Measurements from ENCODE around the gene ELMOD3. TPM values are rescaled to one million over a fixed set of nuclear protein-coding genes. Genes with fewer than 3 reads are reported as not detected.
A peak's percentile ranks its signal among the peaks of the same experiment; 100 is the strongest.
"Not testable (repeated sequence)": the region's sequence is repeated elsewhere in the genome, so short reads cannot be mapped to it uniquely, and the experiment has no call there.

The ELMOD3 gene
- total RNA-seq, 1 experiment from 2014 or later, result 9.7 TPM

DNA sequence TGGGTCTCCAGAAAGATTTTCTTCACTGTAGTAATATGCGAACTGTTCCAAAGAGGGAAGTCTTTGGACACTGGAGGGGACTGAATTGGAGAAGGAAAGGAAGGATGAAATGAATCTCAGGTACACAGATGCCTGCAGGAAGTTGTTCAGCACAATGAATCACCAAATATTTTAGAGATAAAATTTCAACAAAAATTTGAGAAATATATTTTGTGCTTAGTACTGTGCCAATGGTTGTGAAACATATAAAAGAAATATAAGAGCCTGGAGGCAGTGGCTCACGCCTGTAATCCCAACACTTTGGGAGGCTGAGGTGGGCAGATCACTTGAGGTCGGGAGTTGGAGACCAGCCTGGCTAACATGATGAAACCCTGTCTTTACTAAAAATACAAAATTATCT lies 3.2 kb downstream of the ELMOD3 start (continued):
- no peak for TF ChIP-seq NR3C1 (CRISPR knock-in tag; conservative IDR thresholded peaks at IDR 0.05; ENCODE audit: low read depth)

- H3K36me3 Mint-ChIP-seq, result peaks cover 20% of the 10 kb centered on the region
- DNase-seq (ENCODE audit: low spot score); POLR2A ChIA-PET; H3K4me1 Mint-ChIP-seq; H3K9me3 Mint-ChIP-seq; H3K27me3 Mint-ChIP-seq (ENCODE audit: low read depth); ATAC-seq; H3K27ac Mint-ChIP-seq; H3K4me3 Mint-ChIP-seq: not testable (repeated sequence)
- CTCF ChIA-PET, result interaction anchor here (1.7 kb wide), 1 partner anchor 189 kb away, joined by 5 read pairs; no protein-coding TSS in a partner anchor
These were observed 8.3 kb downstream of the ELMOD3 start for GRCh38 chr2:85362653-85363387.

GRCh38 chr2:85367180-85367579 lies 12.6 kb downstream of the ELMOD3 start:
- H3K27ac Mint-ChIP-seq, result no peak overlapping the region
- ATAC-seq (peak; percentile 57), DNase-seq (ENCODE audit: low spot score) (no peak)
- TF ChIP-seq ZNF317 (CRISPR knock-in tag; IDR thresholded peaks at IDR 0.05; ENCODE audit: borderline replicate concordance, low read depth) (no peak), ZNF396 (CRISPR knock-in tag; IDR thresholded peaks at IDR 0.05; ENCODE audit: borderline replicate concordance) (no peak), ZNF532 (CRISPR knock-in tag; IDR thresholded peaks at IDR 0.05; ENCODE audit: borderline replicate concordance) (no peak)
- TF ChIP-seq, protein P1, sequence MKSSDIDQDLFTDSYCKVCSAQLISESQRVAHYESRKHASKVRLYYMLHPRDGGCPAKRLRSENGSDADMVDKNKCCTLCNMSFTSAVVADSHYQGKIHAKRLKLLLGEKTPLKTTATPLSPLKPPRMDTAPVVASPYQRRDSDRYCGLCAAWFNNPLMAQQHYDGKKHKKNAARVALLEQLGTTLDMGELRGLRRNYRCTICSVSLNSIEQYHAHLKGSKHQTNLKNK (CRISPR knock-in tag; IDR thresholded peaks at IDR 0.05), result no peak
- H3K9me3 Mint-ChIP-seq, result peaks cover 6% of the 10 kb centered on the region
- no peak overlapping the region for H3K4me3 Mint-ChIP-seq
- no peaks in the 10 kb centered on the region for H3K27me3 Mint-ChIP-seq (ENCODE audit: low read depth)
- ChIA-PET CTCF (interaction anchor here (1.0 kb wide), 1 partner anchor 13 kb away, joined by 3 read pairs; the partner anchor contains the start of genes ELMOD3 and RETSAT), POLR2A (interaction anchor here (0.6 kb wide), 1 partner anchor 194 kb away, joined by 3 read pairs; no protein-coding TSS in a partner anchor)
- H3K36me3 Mint-ChIP-seq, result peaks cover 8% of the 10 kb centered on the region
- H3K4me1 Mint-ChIP-seq, result no peaks in the 10 kb centered on the region

DNA sequence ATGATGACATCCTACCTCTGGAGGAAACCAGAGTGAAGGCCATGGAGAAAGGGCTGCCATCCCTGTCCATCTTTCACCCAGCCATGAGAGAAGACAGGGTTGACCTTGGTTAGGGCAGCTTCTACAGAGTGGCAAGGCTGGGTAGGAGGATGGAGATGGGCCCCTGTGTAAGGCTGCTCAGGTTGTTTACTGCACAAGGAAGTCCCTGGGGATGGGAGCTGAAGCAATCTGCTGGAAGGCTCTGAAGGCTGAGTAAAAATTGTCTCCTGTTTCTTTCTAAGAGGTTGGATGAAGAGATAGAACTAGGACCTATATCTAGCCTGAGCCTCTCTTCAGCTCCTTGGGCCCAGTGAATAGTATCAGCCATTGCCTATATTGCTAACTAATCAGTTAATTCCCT lies 14.4 kb downstream of the ELMOD3 start:
- H3K36me3 Mint-ChIP-seq, result peaks cover 7% of the 10 kb centered on the region
- CTCF ChIA-PET, result no interaction called here
- H3K4me3 Mint-ChIP-seq, result no peak overlapping the region
- 0 out of 2 replicates have a peak, but pooled peaks cover 2% of the 10 kb centered on the region for H3K9me3 Mint-ChIP-seq
- ATAC-seq (no peak), DNase-seq (ENCODE audit: low spot score) (no peak)
- H3K27ac Mint-ChIP-seq, result no peak overlapping the region
- no peaks in the 10 kb centered on the region for H3K4me1 Mint-ChIP-seq
- H3K27me3 Mint-ChIP-seq (ENCODE audit: low read depth), result no peaks in the 10 kb centered on the region
- TF ChIP-seq, protein P2, sequence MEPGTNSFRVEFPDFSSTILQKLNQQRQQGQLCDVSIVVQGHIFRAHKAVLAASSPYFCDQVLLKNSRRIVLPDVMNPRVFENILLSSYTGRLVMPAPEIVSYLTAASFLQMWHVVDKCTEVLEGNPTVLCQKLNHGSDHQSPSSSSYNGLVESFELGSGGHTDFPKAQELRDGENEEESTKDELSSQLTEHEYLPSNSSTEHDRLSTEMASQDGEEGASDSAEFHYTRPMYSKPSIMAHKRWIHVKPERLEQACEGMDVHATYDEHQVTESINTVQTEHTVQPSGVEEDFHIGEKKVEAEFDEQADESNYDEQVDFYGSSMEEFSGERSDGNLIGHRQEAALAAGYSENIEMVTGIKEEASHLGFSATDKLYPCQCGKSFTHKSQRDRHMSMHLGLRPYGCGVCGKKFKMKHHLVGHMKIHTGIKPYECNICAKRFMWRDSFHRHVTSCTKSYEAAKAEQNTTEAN (CRISPR knock-in tag; IDR thresholded peaks at IDR 0.05), result no peak
- TF ChIP-seq, protein P3, sequence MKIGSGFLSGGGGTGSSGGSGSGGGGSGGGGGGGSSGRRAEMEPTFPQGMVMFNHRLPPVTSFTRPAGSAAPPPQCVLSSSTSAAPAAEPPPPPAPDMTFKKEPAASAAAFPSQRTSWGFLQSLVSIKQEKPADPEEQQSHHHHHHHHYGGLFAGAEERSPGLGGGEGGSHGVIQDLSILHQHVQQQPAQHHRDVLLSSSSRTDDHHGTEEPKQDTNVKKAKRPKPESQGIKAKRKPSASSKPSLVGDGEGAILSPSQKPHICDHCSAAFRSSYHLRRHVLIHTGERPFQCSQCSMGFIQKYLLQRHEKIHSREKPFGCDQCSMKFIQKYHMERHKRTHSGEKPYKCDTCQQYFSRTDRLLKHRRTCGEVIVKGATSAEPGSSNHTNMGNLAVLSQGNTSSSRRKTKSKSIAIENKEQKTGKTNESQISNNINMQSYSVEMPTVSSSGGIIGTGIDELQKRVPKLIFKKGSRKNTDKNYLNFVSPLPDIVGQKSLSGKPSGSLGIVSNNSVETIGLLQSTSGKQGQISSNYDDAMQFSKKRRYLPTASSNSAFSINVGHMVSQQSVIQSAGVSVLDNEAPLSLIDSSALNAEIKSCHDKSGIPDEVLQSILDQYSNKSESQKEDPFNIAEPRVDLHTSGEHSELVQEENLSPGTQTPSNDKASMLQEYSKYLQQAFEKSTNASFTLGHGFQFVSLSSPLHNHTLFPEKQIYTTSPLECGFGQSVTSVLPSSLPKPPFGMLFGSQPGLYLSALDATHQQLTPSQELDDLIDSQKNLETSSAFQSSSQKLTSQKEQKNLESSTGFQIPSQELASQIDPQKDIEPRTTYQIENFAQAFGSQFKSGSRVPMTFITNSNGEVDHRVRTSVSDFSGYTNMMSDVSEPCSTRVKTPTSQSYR (CRISPR knock-in tag; IDR thresholded peaks at IDR 0.05), result no peak
- no peak for TF ChIP-seq SMAD3 (CRISPR knock-in tag; IDR thresholded peaks at IDR 0.05; ENCODE audit: borderline replicate concordance)
- TF ChIP-seq OVOL2 (CRISPR knock-in tag; IDR thresholded peaks at IDR 0.05; ENCODE audit: borderline replicate concordance), result no peak
- TF ChIP-seq TCF7 (CRISPR knock-in tag; IDR thresholded peaks at IDR 0.05; ENCODE audit: low read depth), result no peak
- TF ChIP-seq ATF3 (CRISPR knock-in tag; conservative IDR thresholded peaks at IDR 0.05), result no peak
- TF ChIP-seq MLX (CRISPR knock-in tag; IDR thresholded peaks at IDR 0.05), result no peak
- no peak for TF ChIP-seq FOXJ3 (CRISPR knock-in tag; IDR thresholded peaks at IDR 0.05; ENCODE audit: borderline replicate concordance)
- TF ChIP-seq ZBTB21 (CRISPR knock-in tag; IDR thresholded peaks at IDR 0.05; ENCODE audit: borderline replicate concordance), result no peak
- TF ChIP-seq, protein P4, sequence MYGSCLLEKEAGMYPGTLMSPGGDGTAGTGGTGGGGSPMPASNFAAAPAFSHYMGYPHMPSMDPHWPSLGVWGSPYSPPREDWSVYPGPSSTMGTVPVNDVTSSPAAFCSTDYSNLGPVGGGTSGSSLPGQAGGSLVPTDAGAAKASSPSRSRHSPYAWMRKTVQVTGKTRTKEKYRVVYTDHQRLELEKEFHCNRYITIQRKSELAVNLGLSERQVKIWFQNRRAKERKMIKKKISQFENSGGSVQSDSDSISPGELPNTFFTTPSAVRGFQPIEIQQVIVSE (CRISPR knock-in tag; IDR thresholded peaks at IDR 0.05; ENCODE audit: borderline replicate concordance), result no peak
- POLR2A ChIA-PET, result no interaction called here
